ENCODE results near the gene BST1.
"Not testable (repeated sequence)": the region's sequence is repeated elsewhere in the genome, so short reads cannot be mapped to it uniquely, and the experiment has no call there.

Gene BST1

GRCh38 chr4:15714646-15715435 is 12.0 kb downstream of the BST1 start:
- no peak for DNase-seq

- DNase-seq = no peak
Observed at GRCh38 chr4:15716115-15716514, 13.2 kb downstream of the BST1 start.

GRCh38 chr4:15717086-15717485 is 14.2 kb downstream of the BST1 start:
- no peak for DNase-seq

GRCh38 chr4:15717657-15718416 is 15.0 kb downstream of the BST1 start:
- no peak for DNase-seq

GRCh38 chr4:15718465-15718864 is 15.6 kb downstream of the BST1 start:
- DNase-seq = no peak

GRCh38 chr4:15718959-15719358 is 16.1 kb downstream of the BST1 start:
- DNase-seq = no peak

GRCh38 chr4:15719506-15719905 is 16.6 kb downstream of the BST1 start:
- DNase-seq = no peak

GRCh38 chr4:15720851-15721250 is 18.0 kb downstream of the BST1 start:
- DNase-seq = no peak

GRCh38 chr4:15725608-15726007 is 22.7 kb downstream of the BST1 start:
- no peak for DNase-seq

GRCh38 chr4:15729910-15730533 is 27.2 kb downstream of the BST1 start:
- DNase-seq = peak; percentile 67

GRCh38 chr4:15733061-15733460 is 30.2 kb downstream of the BST1 start:
- not testable (repeated sequence) for DNase-seq

GRCh38 chr4:15735536-15735935 is 32.7 kb downstream of the BST1 start:
- DNase-seq = no peak

- no peak for DNase-seq
Observed at GRCh38 chr4:15736514-15737050, 33.7 kb downstream of the BST1 start.

- DNase-seq = no peak
Observed at GRCh38 chr4:15737255-15737654, 34.4 kb downstream of the BST1 start.

GRCh38 chr4:15738877-15739276 is 36.0 kb downstream of the BST1 start:
- DNase-seq = no peak

- DNase-seq = no peak
Observed at GRCh38 chr4:15740764-15741404, 38.0 kb downstream of the BST1 start.

GRCh38 chr4:15742083-15742582 is 39.3 kb downstream of the BST1 start:
- no peak for DNase-seq

GRCh38 chr4:15742637-15743036 is 39.8 kb downstream of the BST1 start:
- no peak for DNase-seq

- DNase-seq = no peak
Observed at GRCh38 chr4:15744016-15744545, 41.2 kb downstream of the BST1 start.

GRCh38 chr4:15746110-15746509 is 43.2 kb downstream of the BST1 start:
- DNase-seq = no peak

- DNase-seq = no peak
Observed at GRCh38 chr4:15749001-15749400, 46.1 kb downstream of the BST1 start.

- DNase-seq = no peak
Observed at GRCh38 chr4:15751153-15751552, 48.3 kb downstream of the BST1 start.

GRCh38 chr4:15753081-15753480 is 50.2 kb downstream of the BST1 start:
- no peak for DNase-seq
